Stimulated activated CD4-positive, alpha-beta T cell treated with anti-CD3 and anti-CD28 coated beads, Interleukin-1b, Interleukin-23, amount 100 ng/mL, for 24 hours (primary cell): Measurements from ENCODE around the gene STIM2.

ENCODE experiments used
- DNase-seq, 4 experiments: peaks; one replicate each; pipeline ENCODE4 v3.0.0-alpha.2; 2020; ENCODE audit warnings: low read depth in 4 of 4, low spot score in 1 of 4

The STIM2 gene

DNA sequence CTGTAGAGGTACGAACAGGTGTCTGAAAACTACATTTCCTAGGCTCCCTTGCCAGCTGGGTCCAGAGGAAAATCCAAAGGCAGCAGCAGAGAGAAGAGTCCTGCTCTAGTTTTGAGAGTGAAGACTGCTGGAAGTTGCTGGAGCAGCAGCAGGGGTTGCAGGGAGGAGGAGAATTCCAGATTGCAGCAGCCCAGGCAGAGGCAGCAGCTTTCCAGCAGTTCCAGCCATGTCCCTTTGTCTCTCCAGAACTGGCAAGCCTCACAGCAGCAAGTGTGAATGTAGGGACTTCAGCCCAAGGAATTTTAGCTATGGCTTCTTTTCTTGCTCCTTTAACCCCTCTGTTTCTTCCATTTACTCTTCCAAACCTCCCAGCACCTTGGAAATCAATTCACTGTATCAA, 24.1 kb upstream of the STIM2 start:
- DNase-seq = no peak

DNA sequence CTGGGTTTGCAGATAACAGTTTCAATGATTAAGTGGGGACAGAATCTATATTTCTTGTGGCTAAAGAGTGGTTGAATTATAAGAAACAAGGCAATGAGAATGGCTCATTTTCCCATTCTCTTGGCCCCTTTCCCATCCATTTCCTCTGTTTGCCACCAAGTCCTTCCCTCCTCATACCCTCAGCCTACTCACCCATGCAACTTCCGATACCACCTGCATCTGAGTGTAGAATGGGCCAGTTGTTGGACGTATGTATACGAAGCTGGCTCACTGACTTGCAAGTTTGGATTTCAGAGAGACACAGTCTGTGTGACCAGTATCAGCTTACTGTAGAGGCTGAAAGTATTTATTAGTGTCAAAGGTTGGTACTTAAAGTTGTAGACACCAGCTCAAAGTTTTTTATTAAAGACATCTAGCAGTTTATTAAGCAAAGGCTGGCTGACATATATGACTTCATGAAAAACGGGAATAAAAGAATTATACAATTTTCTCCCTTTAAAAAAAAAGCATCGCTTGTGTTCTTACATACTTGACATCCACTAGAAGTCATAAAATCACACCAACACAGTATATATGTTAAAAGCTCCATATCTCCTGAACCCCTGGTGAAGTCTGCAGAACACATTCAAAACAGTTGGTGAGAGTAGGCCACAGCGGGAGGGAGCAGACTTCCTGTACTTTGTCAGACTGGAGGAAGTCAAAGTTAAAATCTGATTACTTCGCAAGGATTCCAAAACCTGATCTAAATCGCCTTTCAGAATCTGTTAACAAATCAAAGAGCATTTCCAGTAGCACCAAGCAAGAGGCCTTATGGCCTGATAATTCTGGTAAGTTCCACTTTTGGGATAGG, 22.4 kb upstream of the STIM2 start:
- DNase-seq = no peak

GRCh38 chr4:26839016-26839415, 21.6 kb upstream of the STIM2 start:
- no peak for DNase-seq

DNA sequence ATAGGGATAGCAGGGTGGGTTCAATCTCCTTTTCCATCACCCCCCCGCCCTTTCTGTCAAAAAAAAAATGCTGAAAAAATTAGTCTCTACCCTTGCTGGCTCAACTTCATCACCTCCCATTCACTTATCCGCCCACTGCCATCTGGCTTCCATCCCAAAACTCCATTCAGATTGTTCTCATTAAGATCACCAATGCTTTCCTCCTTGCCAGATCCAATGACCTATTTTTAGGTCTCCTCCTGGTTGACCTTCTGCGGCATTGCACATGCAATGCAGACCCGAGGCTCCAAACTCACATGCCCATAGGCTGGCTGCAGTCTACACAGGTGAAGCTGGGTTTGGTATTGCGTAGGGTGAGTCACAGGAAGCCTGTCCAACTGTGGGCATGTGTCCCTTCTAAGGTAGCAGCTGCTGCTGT, 21.1 kb upstream of the STIM2 start:
- DNase-seq = no peak

- no peak for DNase-seq
Observed at GRCh38 chr4:26840786-26841185, 19.9 kb upstream of the STIM2 start.

- no peak for DNase-seq
Observed at GRCh38 chr4:26842911-26843310, 17.7 kb upstream of the STIM2 start.

DNA sequence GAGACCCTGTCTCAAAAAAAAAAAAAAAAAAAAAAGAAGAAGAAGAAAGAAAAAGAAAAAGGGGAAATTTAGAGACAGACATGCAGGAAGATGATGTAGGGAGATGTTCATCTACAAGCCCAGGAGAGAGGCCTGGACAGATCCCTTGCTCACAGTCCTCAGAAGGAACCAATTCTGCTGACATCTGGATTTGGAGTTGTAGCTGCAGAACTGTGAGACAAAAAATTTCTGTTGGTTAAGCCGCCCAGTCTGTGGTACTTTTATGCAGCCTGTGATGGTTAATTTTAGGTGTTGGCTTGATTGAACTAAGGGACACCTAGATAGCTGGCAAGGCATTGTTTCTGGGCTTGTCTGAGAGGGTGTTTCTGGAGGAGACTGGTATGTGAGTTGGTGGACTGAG, 10.1 kb upstream of the STIM2 start:
- no peak for DNase-seq

GRCh38 chr4:26851129-26851528, 9.5 kb upstream of the STIM2 start:
- no peak for DNase-seq

- DNase-seq = no peak
Observed at GRCh38 chr4:26854701-26855100, 5.9 kb upstream of the STIM2 start.

DNA sequence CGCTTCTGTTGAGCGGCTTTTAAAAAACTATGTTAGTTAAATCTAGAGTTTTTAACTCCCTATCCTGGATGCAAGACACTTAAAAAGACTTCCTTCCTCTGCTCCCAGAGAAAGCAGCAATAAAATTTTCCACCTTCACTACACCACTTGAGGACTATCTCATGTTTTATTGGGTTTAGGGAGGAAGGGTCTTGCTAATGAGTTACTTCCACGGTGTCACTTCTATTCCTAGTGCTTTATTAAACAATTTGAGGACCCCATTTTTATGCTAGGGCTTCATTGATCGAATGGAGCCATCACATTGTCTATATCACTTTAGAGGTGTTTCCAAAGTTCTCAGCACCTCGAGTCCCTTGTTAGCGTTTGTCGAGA, 3.7 kb upstream of the STIM2 start:
- no peak for DNase-seq

DNA sequence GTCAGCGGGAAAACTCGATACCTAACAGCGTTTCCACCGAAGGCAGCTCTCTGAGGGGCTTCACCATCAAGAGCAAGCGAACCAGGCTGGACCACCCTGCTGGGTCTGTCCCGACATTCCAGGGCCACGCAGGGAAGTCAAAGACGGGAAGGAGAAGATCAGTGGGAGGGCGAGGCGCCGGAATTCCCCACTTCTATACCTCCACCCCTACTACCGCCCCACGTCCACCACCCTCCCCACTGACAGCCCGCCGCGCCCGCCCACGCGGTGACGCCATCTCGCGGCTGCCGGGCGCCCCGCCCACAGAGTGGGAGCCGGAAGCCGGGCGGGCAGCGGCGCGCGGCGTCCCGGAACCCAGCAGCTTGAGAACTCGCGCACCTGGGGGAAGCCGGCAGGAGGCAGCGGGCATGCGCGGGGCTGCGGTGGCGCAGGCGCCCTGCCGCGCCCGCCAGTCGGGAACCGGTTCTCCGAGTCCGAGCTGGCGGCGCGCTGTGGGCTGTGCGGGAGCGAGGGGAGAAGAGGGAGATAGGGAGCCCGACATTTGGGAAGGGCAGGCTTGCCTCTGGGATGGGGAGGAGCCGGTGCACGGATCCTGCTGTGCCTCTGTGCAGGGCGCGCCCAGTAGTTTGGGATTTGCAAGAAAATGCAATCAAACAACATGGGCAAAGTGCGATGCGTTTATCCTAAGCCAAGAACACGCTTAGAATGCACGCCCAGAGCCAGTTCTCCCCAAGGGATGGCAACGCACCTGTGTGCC, 3.2 kb upstream of the STIM2 start:
- peak; percentile 77 to 85 (median 85) for DNase-seq

DNA sequence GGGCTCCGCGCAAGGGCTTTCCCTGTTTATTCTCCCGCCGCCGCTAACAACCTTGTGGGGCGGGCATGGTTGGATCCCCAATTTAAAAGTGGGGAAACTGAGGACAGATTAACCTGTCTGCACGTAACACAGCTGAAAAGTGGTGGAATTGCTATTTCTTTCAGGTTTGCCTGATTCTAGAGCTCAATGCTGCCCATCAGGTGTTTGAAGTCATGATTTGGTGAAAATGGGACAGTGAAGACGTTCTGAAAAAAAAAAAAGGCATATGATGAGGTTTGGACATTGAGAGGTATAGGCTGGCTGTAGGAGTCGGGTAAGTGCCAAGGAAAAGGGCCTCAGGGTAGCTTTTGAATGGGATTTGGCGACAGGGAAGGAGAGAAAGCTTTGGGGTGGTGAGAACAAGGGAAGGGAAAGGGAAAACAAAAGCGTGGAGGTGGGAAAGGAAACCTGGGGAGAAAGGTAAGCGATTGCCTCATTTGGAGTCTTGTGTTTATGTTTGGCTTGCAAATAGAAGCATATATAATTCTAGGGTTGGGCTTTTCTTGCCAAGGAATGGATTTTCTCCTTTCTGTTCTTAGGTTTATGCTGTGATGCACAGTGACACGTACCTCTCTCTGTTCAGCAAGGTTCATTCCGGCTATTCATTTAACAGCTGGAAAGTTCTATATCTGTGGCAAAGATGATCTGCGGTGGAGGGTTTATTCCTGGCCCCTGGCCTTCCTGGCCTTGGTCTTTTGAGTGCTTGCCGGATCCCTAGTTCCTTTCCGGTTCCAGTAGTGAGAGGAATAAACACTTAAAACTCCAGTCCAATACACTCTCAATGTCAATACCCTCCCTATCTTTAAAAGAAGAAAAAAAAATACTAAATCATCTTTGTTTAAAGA, 2.4 kb upstream of the STIM2 start:
- no peak for DNase-seq

- DNase-seq = no peak
Observed at GRCh38 chr4:26858947-26859401, 1.7 kb upstream of the STIM2 start.

DNA sequence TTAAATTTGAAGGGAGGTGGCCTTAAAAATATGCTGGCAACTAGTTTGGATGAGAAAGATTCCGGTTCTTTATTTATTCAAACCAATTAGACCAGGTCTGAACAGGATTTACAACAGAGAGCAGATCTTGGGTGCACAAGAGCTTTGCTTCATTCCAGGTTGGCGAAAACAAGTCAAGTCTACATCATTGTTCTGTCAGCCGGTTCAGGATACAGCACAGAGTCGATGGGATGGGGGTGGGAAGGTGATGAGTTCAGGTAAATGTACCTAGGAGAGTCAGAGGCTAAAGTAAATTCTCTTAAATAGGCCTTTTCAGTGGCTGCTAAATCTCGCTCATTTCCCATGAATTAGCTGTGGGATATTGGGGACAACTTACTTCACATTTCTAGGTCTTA, 882 bp upstream of the STIM2 start:
- DNase-seq = no peak

DNA sequence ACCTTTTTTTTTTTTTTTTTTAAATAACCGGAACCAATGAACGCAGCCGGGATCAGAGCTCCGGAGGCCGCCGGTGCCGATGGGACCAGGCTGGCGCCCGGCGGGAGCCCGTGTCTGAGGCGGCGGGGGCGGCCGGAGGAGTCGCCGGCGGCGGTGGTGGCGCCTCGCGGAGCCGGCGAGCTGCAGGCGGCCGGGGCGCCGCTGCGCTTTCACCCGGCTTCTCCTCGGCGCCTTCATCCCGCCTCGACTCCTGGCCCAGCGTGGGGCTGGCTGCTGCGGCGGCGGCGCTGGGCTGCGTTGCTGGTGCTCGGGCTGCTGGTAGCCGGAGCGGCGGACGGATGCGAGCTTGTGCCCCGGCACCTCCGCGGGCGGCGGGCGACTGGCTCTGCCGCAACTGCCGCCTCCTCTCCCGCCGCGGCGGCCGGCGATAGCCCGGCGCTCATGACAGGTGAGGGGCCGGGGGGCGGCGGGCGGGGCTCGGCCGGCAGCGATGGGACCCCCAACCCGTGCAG, 337 bp downstream of the STIM2 start:
- DNase-seq = peak in 1 of 4 experiments; percentile 25

- peak; percentile 32 to 64 (median 58) for DNase-seq
Observed at GRCh38 chr4:26861434-26862186, 969 bp downstream of the STIM2 start.

DNA sequence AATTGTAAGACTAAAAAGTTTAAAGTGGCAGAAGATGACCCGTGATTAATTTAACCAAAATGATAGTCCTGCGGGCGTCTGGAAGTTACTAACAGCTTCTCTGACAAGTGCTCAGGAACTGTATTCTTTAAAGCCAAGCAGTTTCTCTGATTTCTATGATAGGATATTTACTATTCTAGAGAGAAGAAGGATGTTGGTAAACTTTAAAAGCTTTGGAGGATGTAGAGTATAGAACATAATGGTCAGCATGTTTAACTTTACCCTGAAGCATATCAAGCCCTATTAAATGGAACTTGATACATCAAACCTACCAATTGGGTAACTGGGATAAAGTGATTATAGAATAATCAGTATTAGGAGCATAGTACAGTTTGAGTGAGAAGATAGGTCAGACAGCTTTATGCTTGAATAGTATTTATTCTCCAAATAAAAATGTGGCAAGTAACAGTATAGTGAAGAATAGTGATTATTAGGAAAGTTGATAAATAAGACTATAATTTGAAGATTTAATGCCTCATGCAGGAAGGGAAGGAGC, 1.8 kb downstream of the STIM2 start:
- DNase-seq = no peak

GRCh38 chr4:26863512-26863911, 2.9 kb downstream of the STIM2 start:
- DNase-seq = no peak

GRCh38 chr4:26864899-26865298, 4.3 kb downstream of the STIM2 start:
- no peak for DNase-seq

GRCh38 chr4:26866203-26866602, 5.6 kb downstream of the STIM2 start:
- DNase-seq = no peak
